Thyroid gland (tissue), 4 donors: ENCODE results near the gene KCNB1. TPM values are rescaled to one million over a fixed set of nuclear protein-coding genes. Genes with fewer than 3 reads are reported as not detected.

Experiments
- DNase-seq, 2 donors: peaks; one replicate each; pipeline ENCODE4 v3.0.0-alpha.2; 2019
- H3K27ac ChIP-seq, 3 donors: fragments of 200-600 bp; sonication (generic); 1 replicate in 2 of 3; 2 replicates in 1 of 3; pipeline ENCODE4 v1.5.1; 2016 to 2019; ENCODE audit warnings: mild to moderate bottlenecking in 1 of 3, moderate library complexity in 1 of 3
- H3K27me3 ChIP-seq: fragments of 200-600 bp; sonication (generic); one replicate; pipeline ENCODE4 v1.5.1; 2019
- H3K36me3 ChIP-seq, 2 donors: fragments of 200-600 bp; sonication (generic); one replicate each; pipeline ENCODE4 v1.5.1; 2016 to 2019
- H3K4me1 ChIP-seq, 2 donors: fragments of 200-600 bp; sonication (generic); one replicate each; pipeline ENCODE4 v1.5.1; 2017 to 2019
- H3K4me3 ChIP-seq, 3 donors: fragments of 200-600 bp; sonication (generic); replicated peaks in 1 of 3; 1 replicate in 2 of 3; 2 replicates in 1 of 3; pipeline ENCODE4 v1.5.1; 2016; ENCODE audit warnings: mild to moderate bottlenecking in 1 of 3
- H3K9me3 ChIP-seq: fragments of 200-600 bp; sonication (generic); one replicate; pipeline ENCODE4 v1.5.1; 2017
- CTCF ChIP-seq, 6 experiments: fragments of 200-600 bp in 3 of 6; fragments of 450-650 bp in 3 of 6; sonication (generic) in 3 of 6; IDR thresholded peaks; one replicate each; pipeline ENCODE4 v1.5.1; 2016 to 2019; ENCODE audit warnings: antibody characterized with exemption in 6 of 6, mild to moderate bottlenecking in 2 of 6, inconsistent platforms in 1 of 6, moderate library complexity in 1 of 6
- POLR2A ChIP-seq, 2 donors: fragments of 450-650 bp; IDR thresholded peaks; one replicate each; pipeline ENCODE4 v1.6.1; 2017; ENCODE audit warnings: antibody characterized with exemption in 2 of 2, mild to moderate bottlenecking in 2 of 2, moderate library complexity in 1 of 2
- WGBS, 2 donors: methylation state at CpG; one replicate each; pipeline ENCODE4 v1.1.5; 2017; 5-methylcytosine and 5-hydroxymethylcytosine counted together
- intact Hi-C: fragments of 100-400 bp; cut with DNase I; formaldehyde crosslinking; loops from one replicate; pipeline ENCODE4 v1.15.1; 2023
- total RNA-seq, 4 donors: library from RNA; depleted of rRNA; stranded (reverse); fragments of >200 nt; gene quantifications; one replicate each; pipeline ENCODE4 v1.2.3, GENCODE V29; 2016

KCNB1 gene
- total RNA-seq, 4 donors from 2014 or later = 0.34 to 0.54 (median 0.47) TPM

DNA sequence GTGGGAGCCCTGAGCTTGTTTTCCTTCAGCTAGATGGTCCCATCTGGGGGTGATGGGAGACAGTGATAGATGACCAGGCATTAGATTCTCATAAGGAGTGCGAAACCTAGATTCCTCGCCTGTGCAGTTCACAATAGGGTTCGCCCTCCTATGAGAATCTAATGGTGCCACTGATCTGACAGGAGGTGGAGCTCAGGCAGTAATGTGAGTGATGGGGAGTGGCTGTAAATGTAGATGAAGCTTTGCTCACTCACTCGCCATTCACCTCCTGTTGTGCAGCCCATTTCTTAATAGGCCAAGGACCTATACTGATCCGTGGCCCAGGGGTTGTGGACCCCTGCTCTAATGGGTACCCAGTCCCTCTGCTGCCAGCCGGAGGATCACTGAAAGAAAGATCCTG is 20.7 kb upstream of the KCNB1 start:
- DNase-seq = no peak
- no peaks in the 10 kb centered on the region for H3K9me3 ChIP-seq
- H3K36me3 ChIP-seq = no peaks in the 10 kb centered on the region
- 76 to 80% methylated on average over 6 of the region's 6 CpGs for WGBS, 2 donors
- no peak overlapping the region for H3K27ac ChIP-seq
- TF ChIP-seq POLR2A (IDR thresholded peaks at IDR 0.05) (no peak), CTCF (IDR thresholded peaks at IDR 0.05) (no peak)
- H3K4me1 ChIP-seq = no peaks in the 10 kb centered on the region
- no peaks in the 10 kb centered on the region for H3K27me3 ChIP-seq
- intact Hi-C loops = no loop called here
- no peak overlapping the region for H3K4me3 ChIP-seq

GRCh38 chr20:49501917-49502316 is 19.4 kb upstream of the KCNB1 start:
- no peak for DNase-seq
- Histone ChIP-seq H3K36me3 (no peaks in the 10 kb centered on the region), H3K9me3 (no peaks in the 10 kb centered on the region), H3K27me3 (no peaks in the 10 kb centered on the region), H3K4me1 (no peaks in the 10 kb centered on the region), H3K27ac (no peak overlapping the region), H3K4me3 (no peak overlapping the region)
- intact Hi-C loops = no loop called here
- TF ChIP-seq CTCF (IDR thresholded peaks at IDR 0.05) (no peak), POLR2A (IDR thresholded peaks at IDR 0.05) (no peak)
- 83 to 88% methylated on average over 3 of the region's 3 CpGs for WGBS, 2 donors

DNA sequence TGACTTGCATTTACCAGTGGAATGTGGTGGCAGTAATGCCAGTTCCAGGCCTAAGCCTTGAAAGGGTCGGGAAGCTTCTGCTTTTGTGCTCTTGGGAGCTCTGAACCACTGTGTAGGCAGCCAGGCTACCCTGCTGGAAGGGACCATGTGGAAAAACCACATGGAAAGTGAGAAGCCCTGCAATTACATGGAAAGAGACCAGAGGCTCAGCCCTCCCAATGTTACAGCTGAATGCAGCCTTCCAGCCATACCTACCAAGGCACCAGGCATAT is 14.9 kb upstream of the KCNB1 start:
- no peak for TF ChIP-seq CTCF (IDR thresholded peaks at IDR 0.05)
- no peak for TF ChIP-seq POLR2A (IDR thresholded peaks at IDR 0.05)
- 11 to 29% methylated on average over 1 of the region's 1 CpG for WGBS, 2 donors
- Histone ChIP-seq H3K4me1 (no peaks in the 10 kb centered on the region), H3K27ac (no peak overlapping the region), H3K9me3 (no peaks in the 10 kb centered on the region), H3K4me3 (no peak overlapping the region), H3K36me3 (no peaks in the 10 kb centered on the region), H3K27me3 (no peaks in the 10 kb centered on the region)
- intact Hi-C loops = no loop called here
- no peak for DNase-seq

DNA sequence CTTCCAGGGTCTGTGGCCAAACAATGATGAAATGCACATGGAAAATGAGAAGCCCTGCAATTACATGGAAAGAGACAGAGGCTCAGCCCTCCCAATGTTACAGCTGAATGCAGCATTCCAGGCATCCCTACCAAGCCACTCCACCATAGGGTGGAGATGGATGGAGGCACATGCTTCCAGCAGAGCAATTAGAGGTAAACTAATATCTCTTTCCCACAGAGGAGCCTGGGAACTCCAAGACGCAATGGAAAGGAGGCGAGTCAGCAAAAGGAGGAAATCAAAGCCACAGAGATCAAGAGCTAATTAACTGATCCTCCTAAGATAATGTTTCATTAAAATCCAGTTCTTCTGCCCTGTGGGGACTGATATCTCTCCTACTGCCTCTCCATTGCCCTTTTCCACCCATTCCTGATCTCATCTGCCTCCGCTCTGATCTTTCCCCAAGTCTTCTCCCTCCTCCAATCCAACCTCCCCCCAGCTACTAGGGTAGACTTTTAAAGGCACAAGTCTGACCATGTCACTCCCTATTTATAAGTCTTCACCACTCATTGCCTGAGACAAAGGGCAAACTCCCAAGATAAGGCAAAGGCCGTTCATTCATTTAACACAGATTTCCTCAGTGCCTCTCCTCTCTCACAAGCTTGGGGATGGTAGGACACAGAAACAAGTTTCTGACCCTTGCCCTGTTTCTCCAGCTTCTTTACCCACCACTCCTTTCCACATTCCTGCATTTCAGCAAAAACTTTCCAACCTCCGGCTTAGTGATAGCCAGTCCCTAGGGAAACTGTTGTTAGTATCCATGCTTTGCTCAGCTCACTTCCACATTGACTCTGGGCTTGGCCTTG is 14.3 kb upstream of the KCNB1 start:
- no peak for DNase-seq
- no peaks in the 10 kb centered on the region for H3K4me1 ChIP-seq
- 70 to 72% methylated on average over 5 of the region's 5 CpGs for WGBS, 2 donors
- H3K27me3 ChIP-seq = no peaks in the 10 kb centered on the region
- H3K4me3 ChIP-seq = no peak overlapping the region
- TF ChIP-seq CTCF (IDR thresholded peaks at IDR 0.05) (no peak), POLR2A (IDR thresholded peaks at IDR 0.05) (no peak)
- no peak overlapping the region for H3K27ac ChIP-seq
- no peaks in the 10 kb centered on the region for H3K9me3 ChIP-seq
- no peaks in the 10 kb centered on the region for H3K36me3 ChIP-seq
- intact Hi-C loops = no loop called here

DNA sequence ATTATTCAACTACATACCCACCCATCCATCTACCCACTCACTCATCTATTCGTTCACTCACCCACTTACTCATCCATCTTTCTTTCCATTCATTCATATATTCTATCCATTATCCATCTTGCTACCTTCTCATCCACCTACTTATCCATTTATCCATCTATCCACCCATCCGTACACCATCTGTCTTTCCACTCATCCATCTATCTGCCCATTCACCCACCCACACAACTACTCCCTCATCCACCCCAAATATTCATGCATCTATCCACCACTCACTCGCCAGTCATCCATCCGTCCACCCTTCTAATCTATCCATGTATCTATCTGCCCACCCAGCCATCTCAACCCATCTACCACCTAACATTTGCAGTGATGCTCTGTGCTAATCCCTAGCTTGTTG is 13.6 kb upstream of the KCNB1 start:
- H3K36me3 ChIP-seq = no peaks in the 10 kb centered on the region

More for the DNA sequence above, 13.6 kb upstream of the KCNB1 start:
- Histone ChIP-seq H3K9me3 (no peaks in the 10 kb centered on the region), H3K4me3 (no peak overlapping the region), H3K27ac (no peak overlapping the region), H3K27me3 (no peaks in the 10 kb centered on the region), H3K4me1 (no peaks in the 10 kb centered on the region)
- no peak for DNase-seq
- 86 to 87% methylated on average over 4 of the region's 4 CpGs for WGBS, 2 donors
- TF ChIP-seq CTCF (IDR thresholded peaks at IDR 0.05) (no peak), POLR2A (IDR thresholded peaks at IDR 0.05) (no peak)
- intact Hi-C loops = no loop called here
